Hypothalamus (tissue), 51 donors: Measurements from ENCODE around the gene EFHD2.
"Not testable (repeated sequence)": the region's sequence is repeated elsewhere in the genome, so short reads cannot be mapped to it uniquely, and the experiment has no call there.

Experiments used
- DNase-seq, 51 donors: peaks; one replicate each; lab custom pipeline; 2025; lab: John Stamatoyannopoulos, UW

Gene EFHD2, protein sequence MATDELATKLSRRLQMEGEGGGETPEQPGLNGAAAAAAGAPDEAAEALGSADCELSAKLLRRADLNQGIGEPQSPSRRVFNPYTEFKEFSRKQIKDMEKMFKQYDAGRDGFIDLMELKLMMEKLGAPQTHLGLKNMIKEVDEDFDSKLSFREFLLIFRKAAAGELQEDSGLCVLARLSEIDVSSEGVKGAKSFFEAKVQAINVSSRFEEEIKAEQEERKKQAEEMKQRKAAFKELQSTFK

DNA sequence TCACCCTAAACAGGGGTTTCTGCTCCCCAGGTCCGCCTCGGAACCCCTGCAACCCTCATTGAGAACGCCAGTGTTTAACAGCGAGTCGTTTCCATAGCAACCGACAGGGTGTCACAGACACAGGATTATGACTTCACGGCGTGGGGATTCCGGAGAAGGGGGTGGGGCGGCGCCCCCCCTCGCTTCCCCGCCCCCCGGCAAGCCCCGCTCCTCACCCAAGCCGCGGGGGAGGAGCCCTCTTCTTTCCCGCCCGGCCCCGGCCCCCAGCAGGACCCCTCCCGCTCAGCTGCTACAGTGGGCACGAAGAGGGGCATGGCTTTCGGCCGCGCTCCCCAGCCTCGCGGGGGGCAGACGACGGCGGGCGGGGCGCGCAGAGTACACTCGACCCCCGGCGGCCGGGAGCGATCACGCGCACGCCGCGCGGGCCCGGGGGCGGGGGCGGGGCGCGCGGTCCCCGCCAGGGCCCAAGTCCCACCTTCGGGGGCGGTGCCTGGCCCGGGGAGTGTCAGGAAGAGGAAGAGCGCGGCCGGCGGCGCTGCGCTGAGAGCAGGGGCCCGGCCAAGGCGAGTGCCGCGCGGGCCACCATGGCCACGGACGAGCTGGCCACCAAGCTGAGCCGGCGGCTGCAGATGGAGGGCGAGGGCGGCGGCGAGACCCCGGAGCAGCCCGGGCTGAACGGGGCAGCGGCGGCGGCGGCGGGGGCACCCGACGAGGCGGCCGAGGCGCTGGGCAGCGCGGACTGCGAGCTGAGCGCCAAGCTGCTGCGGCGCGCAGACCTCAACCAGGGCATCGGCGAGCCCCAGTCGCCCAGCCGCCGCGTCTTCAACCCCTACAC, at the start of gene EFHD2:
TSS of gene EFHD2 (plus strand) at position 501 of the 835 bp plus-strand sequence. CDS start at position 585, 84 bp downstream.
- peak in 39 of 51 donors; percentile 13 to 81 (median 52) for DNase-seq

GRCh38 chr1:15360700-15361099, 49.0 kb upstream of the EFHD2 start:
- DNase-seq = no peak

DNA sequence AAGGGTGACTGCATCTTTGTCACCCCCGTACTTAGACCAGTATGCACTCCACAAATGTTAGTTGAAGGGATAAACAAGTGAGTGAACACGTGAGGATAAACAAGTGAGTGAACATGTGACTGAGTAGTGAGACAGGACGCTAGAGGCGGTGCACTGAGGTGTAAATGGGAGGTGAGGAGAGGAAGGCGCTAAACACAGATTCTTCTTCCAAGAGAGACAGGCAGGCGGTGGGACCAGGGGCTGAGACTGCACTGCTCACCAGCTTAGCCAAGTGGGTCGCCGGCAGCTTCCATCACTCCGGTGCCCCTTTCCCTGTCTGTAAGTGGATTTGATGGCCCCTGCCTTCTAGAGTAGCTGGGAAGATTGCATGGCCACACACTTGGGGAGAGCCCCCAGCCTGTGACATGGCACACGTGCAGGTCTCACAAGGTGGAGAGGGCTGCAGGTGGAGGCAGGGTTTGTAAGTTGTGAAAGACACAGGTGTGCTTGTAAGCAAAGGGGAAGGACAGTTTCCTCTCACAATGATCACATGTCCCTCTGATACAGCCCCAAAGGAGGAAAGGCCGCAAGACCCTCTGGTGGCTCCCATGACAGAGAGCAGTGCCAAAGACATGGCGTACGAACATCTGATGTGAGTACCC, 47.5 kb upstream of the EFHD2 start:
- DNase-seq = no peak

DNA sequence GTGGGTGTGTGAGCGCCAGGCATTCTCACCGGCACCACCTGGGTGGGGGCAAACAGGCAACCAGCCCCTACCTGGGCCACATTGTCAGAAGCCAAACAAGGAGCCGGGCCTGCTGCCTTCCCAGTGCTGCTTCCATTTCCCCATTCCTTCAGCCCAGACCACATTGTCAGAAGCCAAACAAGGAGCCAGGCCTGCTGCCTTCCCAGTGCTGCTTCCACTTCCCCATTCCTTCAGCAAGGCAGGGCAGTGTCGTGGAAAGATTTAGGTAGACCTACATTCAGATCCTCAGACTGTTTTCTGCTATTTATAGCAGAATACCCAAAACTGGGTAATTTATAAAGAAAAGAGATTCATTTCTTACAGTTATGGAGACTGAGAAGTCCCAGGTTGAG, 47.0 kb upstream of the EFHD2 start:
- no peak for DNase-seq

- no peak for DNase-seq
Observed at GRCh38 chr1:15364740-15365139, 44.9 kb upstream of the EFHD2 start.

DNA sequence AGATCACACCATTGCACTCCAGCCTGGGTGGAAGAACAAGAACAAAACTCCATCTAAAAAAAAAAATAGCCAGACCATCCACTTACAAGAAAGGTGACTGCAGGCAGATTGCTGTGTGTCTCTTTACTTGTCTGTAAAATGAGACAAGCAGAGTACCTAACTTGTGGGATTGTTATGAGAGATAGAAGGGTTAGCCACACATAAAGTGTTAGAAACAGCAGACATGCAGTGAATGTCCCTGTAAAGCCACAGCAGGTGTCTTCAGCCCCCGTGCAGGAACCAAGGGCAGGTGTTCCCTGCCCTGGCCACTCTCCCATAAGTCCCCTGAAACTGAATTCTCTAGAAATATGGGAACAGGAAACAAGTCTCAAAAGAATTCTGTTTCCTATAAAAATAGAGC, 40.8 kb upstream of the EFHD2 start:
- DNase-seq = no peak

- DNase-seq = no peak
Observed at GRCh38 chr1:15370268-15370667, 39.4 kb upstream of the EFHD2 start.

DNA sequence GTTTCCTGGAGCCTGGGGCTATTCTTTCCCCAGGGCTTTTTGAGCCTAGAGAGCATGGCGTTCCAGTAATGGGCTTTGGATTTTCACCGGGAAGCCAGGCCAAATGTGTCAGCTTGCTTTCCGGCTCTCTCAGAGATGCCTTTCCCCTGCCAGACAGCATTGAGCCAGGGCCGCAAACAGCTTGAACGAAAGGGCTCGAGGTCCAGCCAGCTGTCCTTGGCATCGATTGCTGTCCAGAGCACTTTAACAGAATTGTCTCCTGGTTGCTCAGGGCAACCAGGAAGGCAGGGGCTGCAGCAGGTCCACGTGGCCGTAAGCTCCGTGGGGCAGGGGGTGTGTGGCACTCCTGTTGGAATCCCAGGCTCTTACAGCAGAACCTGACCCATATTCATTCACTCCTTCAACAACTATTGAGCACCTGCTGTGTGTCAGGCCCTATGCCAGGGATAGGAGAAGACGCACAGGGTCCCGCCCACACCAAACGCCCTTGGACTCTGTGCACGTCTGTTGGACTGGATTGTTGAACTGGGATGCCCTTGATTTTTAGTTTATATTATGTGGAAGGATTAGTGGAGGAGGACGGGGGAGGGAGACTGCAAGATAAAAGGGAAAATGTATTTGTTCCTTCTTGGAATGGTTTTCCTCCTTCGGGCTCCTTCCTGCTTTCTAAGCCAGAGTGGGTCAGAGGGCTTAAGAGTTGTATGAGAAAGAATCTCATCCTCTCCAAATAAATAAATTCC, 38.7 kb upstream of the EFHD2 start:
- peak in 38 of 51 donors; percentile 1 to 68 (median 34) for DNase-seq

- DNase-seq = peak in 1 of 51 donors; percentile 2
Observed at GRCh38 chr1:15371610-15372545, 37.8 kb upstream of the EFHD2 start.

DNA sequence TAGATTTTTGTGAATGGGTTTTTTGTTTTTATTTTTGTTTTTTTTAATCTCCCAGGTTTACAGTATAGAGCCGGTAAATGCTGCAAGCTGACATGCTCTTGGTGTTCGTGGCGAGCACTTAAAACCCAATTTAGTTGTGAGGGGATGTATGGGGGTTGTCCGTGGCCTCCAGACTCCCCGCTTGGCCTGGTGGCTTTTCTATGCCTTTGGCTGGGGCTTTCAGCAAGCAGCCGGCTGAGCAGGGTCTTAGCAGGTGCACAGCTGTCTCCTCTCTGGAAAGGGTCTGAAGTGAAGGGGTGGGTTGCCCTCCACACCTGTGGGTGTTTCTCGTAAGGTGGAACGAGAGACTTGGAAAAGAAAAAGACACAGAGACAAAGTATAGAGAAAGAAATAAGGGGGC, 31.0 kb upstream of the EFHD2 start:
- no peak for DNase-seq

- DNase-seq = not testable (repeated sequence)
Observed at GRCh38 chr1:15379151-15379550, 30.5 kb upstream of the EFHD2 start.

- DNase-seq = no peak
Observed at GRCh38 chr1:15380601-15381508, 28.8 kb upstream of the EFHD2 start.

- no peak for DNase-seq
Observed at GRCh38 chr1:15381805-15382204, 27.9 kb upstream of the EFHD2 start.

DNA sequence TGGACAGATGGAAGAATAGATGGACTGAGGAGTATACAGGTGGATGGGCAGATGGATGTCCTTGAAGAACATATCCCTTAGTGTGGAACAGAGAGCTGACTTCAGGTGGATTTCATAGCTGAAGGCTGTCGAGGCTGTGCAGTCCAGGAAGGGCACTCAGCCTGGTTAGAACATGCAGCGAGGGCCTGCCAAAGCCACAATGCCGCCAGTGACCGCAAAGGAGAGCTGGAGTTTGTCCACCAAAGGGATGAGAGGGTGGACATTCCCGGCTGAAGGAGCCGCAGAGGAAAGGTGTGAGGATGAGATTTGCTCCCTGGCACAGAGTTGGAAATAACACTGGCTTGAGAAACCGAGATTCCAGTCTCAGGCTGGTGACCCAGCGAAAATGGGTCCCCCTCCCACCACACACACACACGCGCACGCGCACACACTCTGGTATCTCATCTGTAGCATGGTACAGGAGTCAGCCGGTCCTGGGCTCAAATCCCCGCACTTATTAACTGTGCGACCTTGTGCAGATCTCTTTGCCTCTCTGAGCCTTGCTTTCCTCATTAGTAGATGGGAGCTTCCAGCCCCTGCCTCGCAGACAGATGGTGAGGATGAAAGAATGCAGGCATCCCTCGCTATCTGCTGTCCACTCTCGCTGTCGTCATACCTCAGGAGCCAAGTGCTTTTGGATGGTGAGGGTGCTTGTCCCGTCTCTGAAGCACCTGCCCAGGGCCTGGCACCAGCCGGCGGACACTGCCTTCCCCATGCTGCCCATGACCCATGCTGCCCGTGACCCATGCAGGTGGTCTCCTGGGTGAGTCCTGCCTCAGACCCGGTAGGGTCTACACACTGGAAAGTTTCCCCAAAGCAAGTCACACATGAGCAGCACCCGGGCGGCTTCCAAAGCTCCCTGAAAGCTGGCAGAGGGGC, 26.8 kb upstream of the EFHD2 start:
- DNase-seq = no peak

DNA sequence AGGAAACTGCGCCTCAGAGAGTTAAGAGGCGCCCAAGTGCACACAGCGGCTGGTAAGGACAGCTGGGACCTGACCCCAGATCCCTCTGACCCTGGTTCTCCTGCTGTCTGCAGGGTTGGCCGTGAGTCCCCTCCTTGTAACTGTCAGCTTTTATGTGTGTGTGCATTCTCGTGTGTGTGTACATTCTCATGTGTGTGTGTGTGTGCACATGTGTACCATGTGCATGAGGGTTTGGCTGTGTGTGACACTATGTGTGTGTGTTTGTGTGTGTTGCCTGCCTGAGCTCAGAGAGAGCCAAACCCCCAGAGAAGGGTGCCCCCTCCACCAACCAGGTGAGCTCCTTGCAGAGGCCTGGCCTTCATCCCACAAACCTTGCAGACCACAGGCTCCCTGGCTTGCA, 25.9 kb upstream of the EFHD2 start:
- DNase-seq = peak in 1 of 51 donors; percentile 34

DNA sequence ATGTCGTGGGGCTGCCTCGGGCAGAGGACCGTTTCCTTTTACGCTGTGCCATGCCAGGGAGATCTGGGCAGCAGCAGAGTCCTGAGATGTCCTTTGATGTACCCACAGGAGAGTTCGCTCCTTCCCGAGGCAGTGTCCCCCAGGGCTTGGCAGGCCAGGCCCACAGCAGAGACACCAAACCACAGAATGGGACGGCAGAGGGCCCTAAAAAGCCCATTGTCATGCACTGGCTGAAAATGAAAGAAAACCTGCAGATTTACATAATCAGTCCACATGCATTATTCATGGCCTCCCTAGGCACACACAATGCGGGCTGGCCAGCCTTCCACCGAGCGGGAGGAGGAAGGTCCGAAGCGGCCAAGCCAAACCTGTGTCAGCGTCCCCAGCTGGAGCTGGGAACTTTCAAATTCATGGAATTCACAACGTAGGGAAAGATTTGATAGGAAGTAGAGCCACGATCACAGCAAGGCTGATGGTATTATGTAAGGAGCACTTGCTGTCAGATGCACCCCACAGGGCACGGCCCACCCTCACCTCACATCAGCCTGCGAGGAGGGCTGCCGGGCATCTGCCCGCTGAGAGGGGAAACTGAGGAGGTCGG, 25.3 kb upstream of the EFHD2 start:
- DNase-seq = peak in 42 of 51 donors; percentile 12 to 82 (median 40)

- no peak for DNase-seq
Observed at GRCh38 chr1:15385420-15385819, 24.3 kb upstream of the EFHD2 start.
